Measurements from ENCODE around the gene ELOA.
A peak's percentile ranks its signal among the peaks of the same experiment; 100 is the strongest.

ELOA gene

DNA sequence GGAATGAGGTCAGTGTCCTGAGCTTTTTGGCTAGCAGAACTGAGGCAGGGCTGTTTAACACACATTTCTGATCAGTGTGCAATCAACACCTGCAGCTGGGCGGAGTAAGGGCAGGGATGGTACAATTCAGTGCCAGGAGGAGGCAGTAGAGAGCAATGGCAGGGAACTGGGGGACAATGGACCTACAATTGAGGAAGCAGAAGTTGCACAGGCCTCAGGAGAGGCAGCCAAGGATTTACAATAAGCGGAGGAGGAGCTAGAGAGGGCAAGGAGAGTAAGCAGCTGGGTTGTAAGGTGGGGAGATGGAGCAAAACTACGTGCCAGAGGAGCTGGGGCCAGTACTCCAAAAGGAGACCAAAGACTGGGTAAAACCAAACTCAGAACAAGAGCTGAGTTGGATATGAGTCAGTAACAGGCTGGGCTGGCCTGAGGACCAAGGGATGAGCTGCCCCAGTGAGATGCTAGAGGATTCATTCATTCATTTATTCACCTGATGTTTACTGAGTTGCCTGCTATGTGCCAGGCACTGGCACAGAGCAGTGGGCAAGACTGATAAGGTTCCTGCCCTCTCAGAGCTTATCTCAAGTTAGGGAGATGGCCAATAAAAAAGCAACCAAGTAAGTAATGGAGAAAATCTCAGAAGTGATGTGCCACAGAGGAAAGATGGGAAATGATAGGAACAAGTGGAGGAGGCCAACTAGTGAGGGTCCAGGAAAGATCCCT, 67.7 kb downstream of the ELOA start:
- TF ChIP-seq, protein P1, sequence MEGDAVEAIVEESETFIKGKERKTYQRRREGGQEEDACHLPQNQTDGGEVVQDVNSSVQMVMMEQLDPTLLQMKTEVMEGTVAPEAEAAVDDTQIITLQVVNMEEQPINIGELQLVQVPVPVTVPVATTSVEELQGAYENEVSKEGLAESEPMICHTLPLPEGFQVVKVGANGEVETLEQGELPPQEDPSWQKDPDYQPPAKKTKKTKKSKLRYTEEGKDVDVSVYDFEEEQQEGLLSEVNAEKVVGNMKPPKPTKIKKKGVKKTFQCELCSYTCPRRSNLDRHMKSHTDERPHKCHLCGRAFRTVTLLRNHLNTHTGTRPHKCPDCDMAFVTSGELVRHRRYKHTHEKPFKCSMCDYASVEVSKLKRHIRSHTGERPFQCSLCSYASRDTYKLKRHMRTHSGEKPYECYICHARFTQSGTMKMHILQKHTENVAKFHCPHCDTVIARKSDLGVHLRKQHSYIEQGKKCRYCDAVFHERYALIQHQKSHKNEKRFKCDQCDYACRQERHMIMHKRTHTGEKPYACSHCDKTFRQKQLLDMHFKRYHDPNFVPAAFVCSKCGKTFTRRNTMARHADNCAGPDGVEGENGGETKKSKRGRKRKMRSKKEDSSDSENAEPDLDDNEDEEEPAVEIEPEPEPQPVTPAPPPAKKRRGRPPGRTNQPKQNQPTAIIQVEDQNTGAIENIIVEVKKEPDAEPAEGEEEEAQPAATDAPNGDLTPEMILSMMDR (IDR thresholded peaks at IDR 0.05; ENCODE audit: control insufficient read depth, insufficient read depth, low read depth, low read length, missing control alignments) = peak; percentile 69
- no peak overlapping the region for H3K4me3 ChIP-seq (ENCODE audit: control insufficient read depth, low read depth, low read length)
- DNase-seq (ENCODE audit: low read depth) = no peak
